NCI-H146 treated with DMSO at 0.1 percent for 48 hours (cell line): Measurements from ENCODE around the gene VSIG10L2.
"Not testable (repeated sequence)": the region's sequence is repeated elsewhere in the genome, so short reads cannot be mapped to it uniquely, and the experiment has no call there.

Source experiments
- DNase-seq: peaks from one replicate; lab custom pipeline; 2025; ENCODE audit not compliant: unreplicated experiment; lab: John Stamatoyannopoulos, UW

Gene VSIG10L2

DNA sequence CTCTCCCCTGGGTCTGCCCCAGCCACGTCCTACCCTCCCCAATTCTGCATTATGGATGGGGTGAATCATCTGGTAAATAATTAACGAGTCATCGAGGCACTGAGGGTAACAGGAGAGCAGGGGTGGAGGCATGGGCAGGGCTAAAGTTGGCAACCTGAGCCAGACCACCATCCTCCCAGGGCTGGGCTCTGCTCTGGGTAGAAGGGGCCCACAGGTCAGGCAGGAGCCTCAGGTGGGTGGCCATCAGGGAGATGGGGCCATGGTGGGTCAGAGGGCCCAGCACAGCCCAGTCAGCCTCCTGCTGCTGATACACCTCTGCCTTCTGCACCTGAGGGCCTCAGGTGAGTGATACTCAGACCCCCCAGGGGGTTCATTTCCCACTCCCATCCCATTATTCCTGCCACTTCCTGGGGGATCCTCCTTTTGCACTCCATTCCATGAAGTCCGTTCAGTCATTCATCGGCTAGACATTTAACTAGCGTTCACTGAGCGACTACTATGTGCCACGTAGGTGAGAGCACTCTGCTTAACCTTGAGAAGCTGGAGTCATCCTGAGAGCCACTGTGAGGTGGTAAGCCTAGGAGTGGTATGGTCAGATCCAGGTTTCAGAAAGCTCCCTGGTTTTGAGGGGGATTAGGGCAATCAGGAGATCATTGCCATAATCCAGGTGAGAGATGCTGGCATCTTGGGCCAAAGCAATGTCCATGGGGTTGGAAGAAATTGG is at the start of gene VSIG10L2:
VSIG10L2 (plus strand) TSS at position 248 of the 724 bp plus-strand sequence; CDS start at position 260, 12 bp downstream.
- DNase-seq: no peak

DNA sequence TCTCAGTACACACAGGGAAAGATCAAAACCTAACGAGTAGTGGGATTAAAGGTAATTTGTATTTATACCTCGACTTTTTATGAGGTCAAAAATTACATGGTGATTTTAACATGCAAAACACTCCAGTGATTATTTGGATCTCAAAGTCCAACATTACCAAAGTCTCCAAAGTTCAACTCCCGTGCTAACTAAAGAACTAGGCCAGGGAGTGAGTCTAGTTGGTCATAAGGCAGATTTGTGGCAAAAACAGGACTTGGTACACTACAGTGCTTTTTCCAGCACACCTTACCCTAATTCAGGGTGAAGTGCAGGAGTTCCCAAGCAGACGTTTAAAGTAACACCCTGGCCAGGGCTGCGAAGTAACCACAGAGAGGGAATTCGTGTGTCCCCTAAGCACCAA is 44.0 kb upstream of the VSIG10L2 start:
- no peak for DNase-seq

DNA sequence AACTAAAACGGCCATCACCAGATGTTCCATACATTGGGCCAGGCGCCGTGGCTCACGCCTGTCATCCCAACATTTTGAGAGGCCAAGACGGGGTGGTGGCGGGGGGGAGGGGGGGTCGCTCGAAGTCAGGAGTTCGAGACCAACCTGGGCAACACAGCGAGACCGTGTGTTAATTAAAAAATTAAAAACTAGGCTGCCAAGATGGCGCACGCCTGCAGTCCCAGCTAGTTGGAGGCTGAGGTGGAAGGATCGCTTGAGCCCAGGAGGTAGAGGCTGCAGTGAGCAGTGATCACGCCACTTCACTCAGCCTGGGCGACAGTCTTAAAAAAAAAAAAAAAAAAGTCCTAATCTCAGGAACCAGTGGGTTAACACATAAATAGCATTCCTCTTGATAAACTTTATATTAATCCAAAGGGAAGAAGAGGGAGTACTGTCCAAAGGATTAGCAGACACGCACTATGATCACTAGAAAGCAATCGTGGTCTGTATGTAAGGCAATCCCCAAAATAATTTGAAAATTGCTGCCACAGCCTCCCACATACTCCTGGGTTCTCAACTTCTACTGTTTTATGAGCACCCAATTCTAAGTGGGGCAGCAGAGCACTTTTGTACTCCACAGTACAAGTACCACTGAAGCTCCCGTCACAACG is 43.4 kb upstream of the VSIG10L2 start:
- no peak for DNase-seq

- DNase-seq: peak; percentile 83
Observed at GRCh38 chr11:125902927-125903710, 42.7 kb upstream of the VSIG10L2 start, which contains the start of gene PUS3. Gene PUS3 (minus strand): TSS chr11:125903206. CDS start chr11:125896284, 6,922 bp downstream.

DNA sequence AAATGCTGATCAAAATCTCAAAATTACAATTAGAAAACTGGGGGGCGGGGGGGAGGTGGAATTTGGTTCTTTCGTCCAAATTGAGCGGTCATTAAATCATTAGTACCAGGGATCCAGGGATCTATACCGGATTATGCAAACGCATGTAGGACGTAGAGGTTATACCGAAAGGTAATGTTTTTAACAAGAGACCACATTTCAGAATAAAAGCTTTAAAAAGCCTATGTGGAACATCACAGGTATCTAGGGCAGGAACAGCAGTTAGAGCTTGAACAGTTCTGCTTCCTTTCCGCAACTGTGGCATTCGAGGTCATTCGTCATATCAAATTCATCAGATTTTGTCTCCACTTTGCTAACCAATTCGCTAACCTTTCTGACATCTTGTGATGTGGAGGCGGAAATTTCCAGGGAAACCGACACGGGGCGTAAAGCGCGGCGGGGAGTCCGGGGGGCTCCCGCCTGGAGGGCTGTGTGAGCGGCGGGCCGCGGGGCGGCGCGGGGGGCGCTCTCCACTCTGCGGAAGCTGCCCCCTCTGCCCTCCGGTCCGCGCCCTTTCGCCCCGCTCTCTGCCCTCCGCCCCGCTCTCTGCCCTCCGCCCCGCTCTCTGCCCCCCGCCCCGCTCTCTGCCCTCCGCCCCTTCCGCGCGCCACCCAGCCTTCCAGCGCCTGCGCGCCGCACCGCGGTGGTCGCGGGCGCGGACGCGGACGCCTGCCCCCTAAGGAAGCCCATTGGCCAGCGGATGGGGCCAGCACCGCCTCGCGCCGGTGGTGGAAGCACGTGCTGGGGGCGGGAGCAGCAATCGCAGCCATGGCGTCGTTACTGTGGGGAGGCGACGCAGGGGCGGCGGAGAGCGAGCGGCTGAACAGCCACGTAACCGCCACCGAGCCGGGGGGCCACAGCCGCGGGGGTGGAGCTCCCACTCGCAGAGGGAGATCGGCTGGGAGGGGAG is 41.9 kb upstream of the VSIG10L2 start, which contains the start of gene DDX25:
DDX25 (plus strand) TSS at position 798 of the 949 bp plus-strand sequence; CDS start at position 808, 10 bp downstream.
- peak; percentile 59 for DNase-seq

DNA sequence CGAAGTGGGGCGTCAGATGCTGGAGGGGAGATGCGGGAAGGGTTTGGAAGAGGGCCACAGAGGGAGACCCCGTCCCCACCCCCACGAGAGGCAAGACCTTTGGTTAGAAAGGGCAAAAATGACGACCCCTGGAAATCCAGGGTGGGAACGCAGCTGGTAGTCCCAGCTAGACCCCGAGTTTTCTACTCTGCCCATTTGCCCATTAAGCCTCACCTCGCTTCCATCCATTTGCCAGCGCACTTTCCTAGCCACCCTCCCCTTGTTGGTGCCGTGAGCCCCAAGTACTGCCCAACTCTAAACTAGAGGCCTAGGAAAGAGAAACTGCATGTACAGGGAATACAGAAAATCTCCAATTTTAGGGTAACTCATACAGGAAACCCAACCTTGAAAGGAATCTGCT is 41.2 kb upstream of the VSIG10L2 start:
- no peak for DNase-seq

GRCh38 chr11:125910226-125910849 is 35.5 kb upstream of the VSIG10L2 start:
- no peak for DNase-seq

GRCh38 chr11:125914601-125915000 is 31.2 kb upstream of the VSIG10L2 start:
- not testable (repeated sequence) for DNase-seq

DNA sequence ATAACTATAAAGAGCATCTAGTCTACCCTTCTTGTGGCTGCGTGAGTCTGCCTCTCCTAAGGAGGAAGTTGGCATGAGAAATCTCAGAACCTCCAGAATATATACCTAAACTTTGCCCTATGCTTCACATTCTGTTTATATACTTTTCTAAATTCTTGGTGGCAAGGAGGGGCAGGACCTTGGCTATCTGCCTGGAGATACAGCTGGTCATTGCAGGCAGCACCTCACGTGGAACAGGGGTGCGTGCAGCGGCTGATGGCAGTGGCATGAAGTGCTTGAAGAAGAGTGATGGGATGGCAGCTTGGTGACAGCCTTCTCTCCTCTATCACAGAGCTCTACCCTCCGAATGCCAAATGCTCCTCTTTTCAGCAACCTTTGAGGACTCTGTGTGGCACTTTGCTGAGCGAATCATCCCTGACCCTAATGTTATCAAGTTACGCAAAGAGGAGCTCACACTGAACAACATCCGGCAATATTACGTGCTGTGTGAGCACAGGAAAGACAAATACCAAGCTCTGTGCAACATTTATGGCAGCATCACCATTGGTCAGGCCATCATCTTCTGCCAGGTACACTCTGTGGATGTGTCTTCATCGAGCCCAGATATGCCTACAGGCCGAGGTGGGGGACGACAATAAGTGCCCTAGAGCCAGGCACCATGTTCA is 29.0 kb upstream of the VSIG10L2 start:
- DNase-seq: no peak

DNA sequence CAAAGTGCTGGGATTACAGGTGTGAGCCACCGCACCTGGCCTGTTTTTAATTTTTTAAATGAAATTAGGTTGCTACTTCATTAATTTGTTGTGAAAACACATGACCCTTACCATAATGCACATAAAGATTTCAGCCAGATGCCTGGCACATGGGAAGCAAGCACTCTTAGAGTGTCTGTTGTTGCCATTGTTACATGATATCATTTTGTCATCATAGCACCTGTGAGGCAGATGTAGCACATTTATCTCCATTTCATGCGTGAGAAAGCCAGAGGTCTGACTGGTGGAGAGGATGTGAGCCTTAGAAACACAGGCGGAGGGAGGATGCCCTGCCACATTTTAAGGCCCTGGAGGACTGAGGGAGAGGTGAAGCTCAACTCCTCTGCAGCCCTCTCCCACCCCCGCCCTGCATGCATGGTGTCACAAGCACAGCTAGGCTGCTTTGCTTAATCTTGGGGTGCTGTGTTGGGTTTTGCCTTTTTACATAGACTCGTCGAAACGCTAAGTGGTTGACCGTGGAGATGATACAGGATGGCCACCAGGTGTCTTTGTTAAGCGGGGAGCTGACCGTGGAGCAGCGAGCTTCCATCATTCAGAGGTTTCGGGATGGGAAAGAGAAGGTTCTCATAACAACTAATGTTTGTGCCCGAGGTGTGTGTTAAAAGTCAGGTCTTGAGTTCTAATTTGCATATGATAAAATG is 27.6 kb upstream of the VSIG10L2 start:
- no peak for DNase-seq

GRCh38 chr11:125921042-125921441 is 24.8 kb upstream of the VSIG10L2 start:
- no peak for DNase-seq

DNA sequence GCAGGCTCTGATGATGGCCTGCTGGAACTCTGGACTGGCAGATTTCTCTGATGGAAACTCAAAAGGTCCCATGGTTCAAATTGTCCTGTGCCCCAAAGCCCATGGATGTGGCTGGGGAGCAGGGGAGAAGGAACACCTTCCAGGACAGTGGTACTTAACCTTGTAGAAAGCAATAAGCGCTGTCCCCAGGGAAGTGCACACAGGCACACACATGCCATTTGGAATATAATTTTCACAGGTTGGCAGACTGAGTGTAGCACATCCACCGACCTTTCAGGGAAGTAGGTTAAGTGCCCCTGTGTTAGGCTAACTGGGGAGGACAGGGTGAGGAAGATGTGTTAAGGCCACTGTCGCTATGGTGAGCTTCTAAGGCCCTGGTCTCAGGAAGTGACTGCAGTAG is 23.7 kb upstream of the VSIG10L2 start:
- no peak for DNase-seq

- DNase-seq: peak; percentile 27
Observed at GRCh38 chr11:125923012-125923579, 22.7 kb upstream of the VSIG10L2 start.

DNA sequence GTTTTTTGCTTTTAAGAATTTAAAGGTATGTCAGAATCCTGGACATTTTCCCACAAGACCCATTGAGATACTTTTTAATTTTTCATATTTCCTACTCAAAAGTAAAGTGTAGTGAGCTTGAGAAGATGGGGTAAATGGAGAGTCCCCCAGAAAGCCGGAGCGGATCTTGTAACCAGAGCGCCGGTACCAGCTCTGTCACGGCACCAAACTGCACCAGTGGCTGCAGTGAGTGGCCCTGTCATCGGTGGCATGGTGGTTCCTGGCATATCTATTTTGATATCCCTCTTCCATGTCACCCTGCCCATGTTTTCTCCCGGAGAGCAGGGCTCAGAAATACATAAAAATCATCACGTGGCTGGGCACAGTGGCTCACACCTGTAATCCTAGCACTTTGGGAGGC is 22.2 kb upstream of the VSIG10L2 start:
- DNase-seq: no peak

- no peak for DNase-seq
Observed at GRCh38 chr11:125924384-125925007, 21.3 kb upstream of the VSIG10L2 start.

GRCh38 chr11:125925247-125925740 is 20.6 kb upstream of the VSIG10L2 start:
- no peak for DNase-seq

- no peak for DNase-seq
Observed at GRCh38 chr11:125925804-125926203, 20.0 kb upstream of the VSIG10L2 start.

DNA sequence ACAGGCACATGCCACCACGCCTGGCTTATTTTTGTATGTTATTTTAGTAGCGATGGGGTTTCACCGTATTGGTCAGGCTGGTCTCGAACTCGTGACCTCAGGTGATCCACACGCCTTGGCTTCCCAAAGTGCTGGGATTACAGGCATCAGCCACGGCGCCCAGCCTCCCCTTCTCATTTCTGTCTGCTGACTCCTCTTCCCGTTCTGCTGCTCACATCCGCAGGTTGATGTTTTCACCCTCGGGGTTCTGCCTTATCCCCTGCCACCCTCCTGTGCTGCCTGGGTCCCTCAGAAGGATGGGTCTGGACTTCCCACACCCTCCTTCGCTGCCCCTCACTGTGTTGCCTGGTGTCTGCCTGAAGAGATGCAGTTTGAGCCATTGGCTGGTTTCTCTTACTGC is 19.2 kb upstream of the VSIG10L2 start:
- DNase-seq: no peak
